ENCODE data around the gene MRGPRF.

MRGPRF gene

GRCh38 chr11:69051381-69052342 is 38.6 kb upstream of the MRGPRF start:
- in situ Hi-C loops (cut with HindIII; ENCODE audit: low sequenced_read_pairs): no loop called here

GRCh38 chr11:69050592-69051380 is 37.7 kb upstream of the MRGPRF start:
- in situ Hi-C loops (cut with HindIII; ENCODE audit: low sequenced_read_pairs): no loop called here

GRCh38 chr11:69049490-69049867 is 36.4 kb upstream of the MRGPRF start:
- in situ Hi-C loops (cut with HindIII; ENCODE audit: low sequenced_read_pairs): no loop called here

GRCh38 chr11:69048694-69049489 is 35.8 kb upstream of the MRGPRF start, which contains the start of gene TPCN2:
TSS of gene TPCN2 (plus strand) at chr11:69048932. CDS start at chr11:69048998, 66 bp downstream.
- in situ Hi-C loops (cut with HindIII; ENCODE audit: low sequenced_read_pairs): no loop called here

- in situ Hi-C loops (cut with HindIII; ENCODE audit: low sequenced_read_pairs): no loop called here
These were observed 35.1 kb upstream of the MRGPRF start for GRCh38 chr11:69048031-69048693.

- in situ Hi-C loops (cut with HindIII; ENCODE audit: low sequenced_read_pairs): no loop called here
These were observed 31.3 kb upstream of the MRGPRF start for GRCh38 chr11:69044111-69045013.

- in situ Hi-C loops (cut with HindIII; ENCODE audit: low sequenced_read_pairs): no loop called here
These were observed 28.5 kb upstream of the MRGPRF start for GRCh38 chr11:69041516-69041915.

GRCh38 chr11:69040581-69041260 is 27.7 kb upstream of the MRGPRF start:
- in situ Hi-C loops (cut with HindIII; ENCODE audit: low sequenced_read_pairs): no loop called here

GRCh38 chr11:69040051-69040450 is 27.0 kb upstream of the MRGPRF start:
- in situ Hi-C loops (cut with HindIII; ENCODE audit: low sequenced_read_pairs): no loop called here

- in situ Hi-C loops (cut with HindIII; ENCODE audit: low sequenced_read_pairs): no loop called here
These were observed 26.5 kb upstream of the MRGPRF start for GRCh38 chr11:69039501-69039900.

GRCh38 chr11:69037544-69037943 is 24.5 kb upstream of the MRGPRF start:
- in situ Hi-C loops (cut with HindIII; ENCODE audit: low sequenced_read_pairs): no loop called here

GRCh38 chr11:69037074-69037473 is 24.0 kb upstream of the MRGPRF start:
- in situ Hi-C loops (cut with HindIII; ENCODE audit: low sequenced_read_pairs): no loop called here

- in situ Hi-C loops (cut with HindIII; ENCODE audit: low sequenced_read_pairs): no loop called here
These were observed 22.9 kb upstream of the MRGPRF start for GRCh38 chr11:69035946-69036340.

GRCh38 chr11:69035150-69035945 is 22.3 kb upstream of the MRGPRF start:
- in situ Hi-C loops (cut with HindIII; ENCODE audit: low sequenced_read_pairs): no loop called here

GRCh38 chr11:69034123-69034867 is 21.2 kb upstream of the MRGPRF start:
- in situ Hi-C loops (cut with HindIII; ENCODE audit: low sequenced_read_pairs): no loop called here

GRCh38 chr11:69033431-69033830 is 20.4 kb upstream of the MRGPRF start:
- in situ Hi-C loops (cut with HindIII; ENCODE audit: low sequenced_read_pairs): no loop called here

GRCh38 chr11:69032833-69033232 is 19.8 kb upstream of the MRGPRF start:
- in situ Hi-C loops (cut with HindIII; ENCODE audit: low sequenced_read_pairs): no loop called here
